OCI-LY7 (cell line): ENCODE results near the gene CYB561. TPM values are rescaled to one million over a fixed set of nuclear protein-coding genes. Genes with fewer than 3 reads are reported as not detected.

Experiments
- BruUV-seq: library from RNA; stranded (reverse); fragments of 400-500 nt; replicated peaks from 2 replicates; lab custom pipeline; 2021; lab: Mats Ljungman, UMichigan
- CTCF ChIA-PET: fragments of 300-600 bp; sonication (Branson Sonifier 250); formaldehyde crosslinking; loops from one replicate; lab custom pipeline; 2022; ENCODE audit warnings: antibody characterized with exemption; ENCODE audit not compliant: unreplicated experiment; lab: Charles Lee
- POLR2A ChIA-PET: fragments of 300-600 bp; sonication (Branson Sonifier 250); formaldehyde crosslinking; loops from one replicate; lab custom pipeline; 2022; ENCODE audit warnings: antibody characterized with exemption; lab: Charles Lee
- DNase-seq: peaks from one replicate; pipeline ENCODE4 v3.0.0-alpha.2; 2015; ENCODE audit warnings: low spot score
- H2AFZ ChIP-seq: fragments of 200-600 bp; sonication (generic), shearing (Covaris generic); 2 replicates; pipeline ENCODE4 v1.6.1; 2014; ENCODE audit warnings: mild to moderate bottlenecking, antibody characterized with exemption, low read length, moderate library complexity
- H3K27ac ChIP-seq: fragments of 200-600 bp; sonication (generic); 2 replicates; pipeline ENCODE4 v1.5.1; 2014; ENCODE audit warnings: mixed run types, low read depth, mild to moderate bottlenecking, moderate library complexity, low read length, inconsistent platforms; ENCODE audit not compliant: poor library complexity, severe bottlenecking
- H3K36me3 ChIP-seq: fragments of 200-600 bp; sonication (generic); 2 replicates; pipeline ENCODE4 v1.6.1; 2014; ENCODE audit warnings: mild to moderate bottlenecking, antibody characterized with exemption, low read length, moderate library complexity, mixed read lengths; ENCODE audit not compliant: insufficient read depth
- H3K4me1 ChIP-seq: fragments of 200-600 bp; sonication (generic); 2 replicates; pipeline ENCODE4 v1.5.1; 2014; ENCODE audit warnings: mild to moderate bottlenecking, low read length; ENCODE audit not compliant: insufficient read depth, poor library complexity, severe bottlenecking
- H3K4me2 ChIP-seq: fragments of 200-600 bp; sonication (generic); 2 replicates; pipeline ENCODE4 v1.6.1; 2014; ENCODE audit warnings: mild to moderate bottlenecking, low read length
- H3K4me3 ChIP-seq: fragments of 200-600 bp; sonication (generic); 2 replicates; pipeline ENCODE4 v1.5.1; 2014; ENCODE audit warnings: mild to moderate bottlenecking, low read depth, low read length; ENCODE audit not compliant: poor library complexity, severe bottlenecking
- H3K79me2 ChIP-seq: fragments of 200-600 bp; sonication (generic); 2 replicates; pipeline ENCODE4 v1.6.1; 2016; ENCODE audit warnings: low read depth, mild to moderate bottlenecking, low read length, moderate library complexity, mixed read lengths; ENCODE audit not compliant: insufficient read depth
- H3K9me2 ChIP-seq: fragments of 200-600 bp; sonication (generic); 2 replicates; pipeline ENCODE4 v1.6.1; 2016; ENCODE audit warnings: mild to moderate bottlenecking, low read length, mixed read lengths; ENCODE audit not compliant: insufficient read depth
- H3K9me3 ChIP-seq: fragments of 200-600 bp; sonication (generic); 2 replicates; pipeline ENCODE4 v1.6.1; 2014; ENCODE audit warnings: mild to moderate bottlenecking, mixed run types, low read length, mixed read lengths
- H4K20me1 ChIP-seq: fragments of 200-600 bp; sonication (generic); 2 replicates; pipeline ENCODE4 v1.6.1; 2014; ENCODE audit warnings: mild to moderate bottlenecking, antibody characterized with exemption, low read length, moderate library complexity, mixed read lengths; ENCODE audit not compliant: insufficient read depth
- CTCF ChIP-seq: fragments of 200-600 bp; sonication (generic); conservative IDR thresholded peaks from 2 replicates; pipeline ENCODE4 v1.5.1; 2014; ENCODE audit warnings: mild to moderate bottlenecking, antibody characterized with exemption, low read length, moderate library complexity, mixed read lengths
- EZH2phosphoT487 ChIP-seq: fragments of 200-600 bp; sonication (generic); IDR thresholded peaks from 2 replicates; pipeline ENCODE4 v1.6.1; 2018; ENCODE audit warnings: low read depth, borderline replicate concordance, mild to moderate bottlenecking, mixed run types, antibody characterized with exemption, low read length, moderate library complexity, mixed read lengths
- intact Hi-C: fragments of 100-400 bp; cut with micrococcal nuclease; formaldehyde crosslinking; loops from one replicate; pipeline ENCODE4 v1.10.0; 2022; ENCODE audit not compliant: unreplicated experiment
- total RNA-seq, 2 experiments: library from RNA; depleted of rRNA in 1 of 2; stranded (reverse); fragments of >200 nt in 1 of 2; shearing (Covaris generic) in 1 of 2; gene quantifications; 2 replicates each; pipeline ENCODE4 v1.2.3, GENCODE V29; 2014 to 2022

The CYB561 gene
- total RNA-seq, 2 experiments from 2014 or later: not detected

DNA sequence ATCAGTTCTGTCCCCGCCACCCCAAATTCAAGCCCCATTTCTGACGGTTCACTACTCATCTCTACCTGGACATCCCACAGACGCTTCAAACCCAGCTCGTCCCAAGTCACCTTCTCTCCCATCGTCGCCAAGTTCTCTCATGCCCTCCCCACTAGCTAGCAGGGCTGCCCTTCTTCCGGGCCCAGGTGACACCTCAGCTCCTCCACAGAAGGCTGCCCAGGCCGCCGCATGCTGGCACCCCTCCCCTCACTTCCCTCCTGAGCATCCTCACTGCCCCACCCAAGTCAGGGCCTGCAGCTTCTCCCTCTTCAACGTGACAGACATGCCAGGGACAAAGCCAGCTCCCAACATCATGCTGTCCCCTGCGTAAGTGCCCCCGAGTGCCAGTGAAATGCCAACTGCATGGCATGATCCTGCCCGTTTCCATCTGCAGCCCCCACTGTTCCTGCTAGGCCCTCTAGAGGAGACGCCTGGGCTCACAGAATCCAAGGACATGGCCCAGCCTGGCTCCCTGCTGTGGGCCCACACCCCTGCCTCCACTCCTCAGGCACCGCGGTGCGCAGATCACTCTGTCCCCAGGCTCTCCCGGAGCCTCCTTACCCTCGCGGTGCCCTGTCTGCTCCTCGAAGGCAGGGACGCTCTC is 5.9 kb downstream of the CYB561 start:
- no peaks in the 10 kb centered on the region for H3K36me3 ChIP-seq
- intact Hi-C loops: no loop called here
- no peak overlapping the region for H3K27ac ChIP-seq
- H4K20me1 ChIP-seq: no peaks in the 10 kb centered on the region
- H2AFZ ChIP-seq: no peak overlapping the region
- TF ChIP-seq CTCF: no peak
- TF ChIP-seq EZH2phosphoT487: no peak
- H3K4me3 ChIP-seq: no peak overlapping the region
- H3K9me3 ChIP-seq: no peaks in the 10 kb centered on the region
- peaks cover 20% of the 10 kb centered on the region for H3K4me1 ChIP-seq
- CTCF ChIA-PET: no interaction called here
- no TSS peak for BruUV-seq
- H3K79me2 ChIP-seq: no peaks in the 10 kb centered on the region
- no peak for DNase-seq
- H3K4me2 ChIP-seq: no peak overlapping the region
- no peaks in the 10 kb centered on the region for H3K9me2 ChIP-seq
- POLR2A ChIA-PET: no interaction called here

GRCh38 chr17:63439687-63440086 is 6.4 kb downstream of the CYB561 start:
- intact Hi-C loops: no loop called here
- DNase-seq: no peak
- ChIA-PET CTCF (no interaction called here), POLR2A (interaction anchor here (1.1 kb wide), 1 partner anchor 117 kb away, joined by 3 read pairs; no protein-coding TSS in a partner anchor)
- Histone ChIP-seq H3K36me3 (no peaks in the 10 kb centered on the region), H3K9me3 (no peaks in the 10 kb centered on the region), H3K4me2 (no peak overlapping the region), H4K20me1 (no peaks in the 10 kb centered on the region), H3K4me1 (peaks cover 20% of the 10 kb centered on the region), H3K27ac (no peak overlapping the region), H2AFZ (no peak overlapping the region), H3K9me2 (no peaks in the 10 kb centered on the region), H3K79me2 (no peaks in the 10 kb centered on the region), H3K4me3 (no peak overlapping the region)
- TF ChIP-seq CTCF (no peak), EZH2phosphoT487 (no peak)
- no TSS peak for BruUV-seq
